Measurements from ENCODE around the gene IL4R. TPM values are rescaled to one million over a fixed set of nuclear protein-coding genes. Genes with fewer than 3 reads are reported as not detected.
A peak's percentile ranks its signal among the peaks of the same experiment; 100 is the strongest.

The IL4R gene
- total RNA-seq, 1 donor from 2014 or later = 23.6 TPM

DNA sequence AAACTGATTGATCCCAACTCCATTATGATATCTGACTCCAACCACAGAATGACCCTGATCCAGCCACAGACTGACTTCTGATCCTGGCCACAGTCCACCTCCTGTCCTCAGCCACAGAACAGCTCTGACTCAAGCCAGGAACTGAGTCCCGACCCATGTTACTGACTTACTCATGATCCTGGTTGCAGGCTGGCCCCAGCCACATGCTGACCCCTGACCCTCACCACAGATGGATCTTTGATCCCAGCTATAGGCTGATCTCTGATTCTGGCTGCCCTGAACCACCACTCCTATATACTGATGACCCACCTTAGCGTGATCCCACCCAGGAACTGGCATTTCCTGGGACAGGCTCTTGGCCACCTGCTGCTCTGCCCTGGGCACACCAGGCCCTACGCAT is 56.0 kb downstream of the IL4R start:
- H3K4me1 Mint-ChIP-seq (ENCODE audit: low read depth) = peaks cover 5% of the 10 kb centered on the region
- H3K27me3 Mint-ChIP-seq = no peaks in the 10 kb centered on the region
- TF ChIP-seq, protein P1, sequence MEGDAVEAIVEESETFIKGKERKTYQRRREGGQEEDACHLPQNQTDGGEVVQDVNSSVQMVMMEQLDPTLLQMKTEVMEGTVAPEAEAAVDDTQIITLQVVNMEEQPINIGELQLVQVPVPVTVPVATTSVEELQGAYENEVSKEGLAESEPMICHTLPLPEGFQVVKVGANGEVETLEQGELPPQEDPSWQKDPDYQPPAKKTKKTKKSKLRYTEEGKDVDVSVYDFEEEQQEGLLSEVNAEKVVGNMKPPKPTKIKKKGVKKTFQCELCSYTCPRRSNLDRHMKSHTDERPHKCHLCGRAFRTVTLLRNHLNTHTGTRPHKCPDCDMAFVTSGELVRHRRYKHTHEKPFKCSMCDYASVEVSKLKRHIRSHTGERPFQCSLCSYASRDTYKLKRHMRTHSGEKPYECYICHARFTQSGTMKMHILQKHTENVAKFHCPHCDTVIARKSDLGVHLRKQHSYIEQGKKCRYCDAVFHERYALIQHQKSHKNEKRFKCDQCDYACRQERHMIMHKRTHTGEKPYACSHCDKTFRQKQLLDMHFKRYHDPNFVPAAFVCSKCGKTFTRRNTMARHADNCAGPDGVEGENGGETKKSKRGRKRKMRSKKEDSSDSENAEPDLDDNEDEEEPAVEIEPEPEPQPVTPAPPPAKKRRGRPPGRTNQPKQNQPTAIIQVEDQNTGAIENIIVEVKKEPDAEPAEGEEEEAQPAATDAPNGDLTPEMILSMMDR (IDR thresholded peaks at IDR 0.05; ENCODE audit: unreplicated experiment) = no peak
- no peaks in the 10 kb centered on the region for H3K9me3 Mint-ChIP-seq (ENCODE audit: low read depth)
- no peaks in the 10 kb centered on the region for H3K36me3 Mint-ChIP-seq (ENCODE audit: insufficient read depth)
- no peak overlapping the region for H3K4me3 Mint-ChIP-seq (ENCODE audit: low read depth)
- H3K27ac Mint-ChIP-seq = no peak overlapping the region
- no peak for DNase-seq (ENCODE audit: low spot score, unreplicated experiment)

DNA sequence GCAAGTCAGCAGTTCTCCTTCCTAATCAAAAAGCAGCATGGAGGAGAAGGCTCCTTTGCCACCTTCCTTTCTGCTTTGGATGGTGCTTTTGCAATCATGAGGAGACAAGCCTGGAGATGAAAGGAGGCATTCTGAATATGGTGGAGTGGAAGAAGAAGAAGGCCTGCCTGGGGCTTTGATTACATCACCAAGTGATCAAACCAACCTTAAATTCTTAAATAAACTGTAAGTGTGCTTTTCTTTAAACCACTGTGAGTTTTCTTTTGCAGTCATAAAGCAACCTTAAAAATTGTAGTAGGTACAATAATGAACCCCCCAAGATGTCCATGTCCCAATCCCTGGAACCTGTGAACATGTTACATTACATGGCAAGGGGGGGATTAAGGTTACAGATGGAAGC is 56.5 kb downstream of the IL4R start:
- Mint-ChIP-seq H3K27me3 (no peaks in the 10 kb centered on the region), H3K9me3 (ENCODE audit: low read depth) (no peaks in the 10 kb centered on the region), H3K27ac (no peak overlapping the region), H3K4me1 (ENCODE audit: low read depth) (peaks cover under 1% of the 10 kb centered on the region), H3K4me3 (ENCODE audit: low read depth) (no peak overlapping the region), H3K36me3 (ENCODE audit: insufficient read depth) (no peaks in the 10 kb centered on the region)
- TF ChIP-seq, protein P1 (IDR thresholded peaks at IDR 0.05; ENCODE audit: unreplicated experiment) = no peak
- no peak for DNase-seq (ENCODE audit: low spot score, unreplicated experiment)

DNA sequence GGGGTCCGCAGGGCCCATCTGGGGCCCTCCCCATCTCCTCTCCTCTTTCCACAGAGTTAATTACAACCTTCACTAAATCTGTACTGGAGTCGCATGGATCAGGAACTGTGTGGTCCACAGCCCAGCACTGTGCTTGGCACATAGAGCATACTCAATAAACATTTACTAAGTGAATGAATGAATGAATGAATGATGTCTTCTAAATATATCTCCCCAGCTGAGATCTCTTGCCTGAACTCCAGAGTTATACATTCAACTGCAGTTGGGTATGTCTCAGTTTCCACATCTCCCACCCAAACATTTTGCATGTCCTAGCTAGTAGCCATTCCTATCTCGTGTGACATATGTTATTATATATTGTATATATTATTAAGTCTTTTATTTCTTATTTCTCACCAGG is 59.5 kb downstream of the IL4R start:
- TF ChIP-seq, protein P1 (IDR thresholded peaks at IDR 0.05; ENCODE audit: unreplicated experiment) = no peak
- no peak overlapping the region for H3K27ac Mint-ChIP-seq
- no peaks in the 10 kb centered on the region for H3K36me3 Mint-ChIP-seq (ENCODE audit: insufficient read depth)
- H3K27me3 Mint-ChIP-seq = no peaks in the 10 kb centered on the region
- no peak for DNase-seq (ENCODE audit: low spot score, unreplicated experiment)
- no peaks in the 10 kb centered on the region for H3K4me1 Mint-ChIP-seq (ENCODE audit: low read depth)
- H3K9me3 Mint-ChIP-seq (ENCODE audit: low read depth) = no peaks in the 10 kb centered on the region
- no peak overlapping the region for H3K4me3 Mint-ChIP-seq (ENCODE audit: low read depth)

DNA sequence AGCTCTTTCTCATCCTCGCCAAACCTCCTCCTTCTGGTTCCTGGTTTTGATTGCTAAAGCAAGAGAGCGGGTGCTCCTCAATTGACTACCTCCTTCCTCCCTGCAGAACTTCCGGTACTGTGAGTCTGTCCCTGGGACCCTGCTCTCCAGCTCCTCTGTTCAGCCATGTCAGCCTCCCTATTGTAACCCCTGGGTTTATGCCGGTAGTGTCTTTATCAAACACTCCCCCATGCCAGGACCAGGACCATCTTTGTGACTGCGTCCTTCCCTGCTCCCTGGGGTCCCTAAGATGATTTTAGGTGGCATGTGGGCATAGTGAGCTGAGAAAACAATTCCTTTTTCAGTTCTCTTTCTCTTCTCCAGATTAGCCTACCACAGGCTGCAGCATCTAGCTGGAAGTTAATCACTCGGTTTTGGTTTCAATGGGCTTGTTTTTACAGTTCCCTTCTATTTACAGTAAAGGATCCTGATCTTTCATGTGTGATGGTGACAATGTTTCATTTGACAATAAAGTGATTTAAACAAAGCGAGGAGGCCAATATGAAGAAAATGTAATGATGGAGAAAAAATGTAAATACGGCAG is 60.5 kb downstream of the IL4R start:
- DNase-seq (ENCODE audit: low spot score, unreplicated experiment) = no peak
- Mint-ChIP-seq H3K4me3 (ENCODE audit: low read depth) (no peak overlapping the region), H3K27me3 (no peaks in the 10 kb centered on the region), H3K4me1 (ENCODE audit: low read depth) (no peaks in the 10 kb centered on the region), H3K36me3 (ENCODE audit: insufficient read depth) (no peaks in the 10 kb centered on the region), H3K9me3 (ENCODE audit: low read depth) (no peaks in the 10 kb centered on the region), H3K27ac (no peak overlapping the region)
- TF ChIP-seq, protein P1 (IDR thresholded peaks at IDR 0.05; ENCODE audit: unreplicated experiment) = no peak

DNA sequence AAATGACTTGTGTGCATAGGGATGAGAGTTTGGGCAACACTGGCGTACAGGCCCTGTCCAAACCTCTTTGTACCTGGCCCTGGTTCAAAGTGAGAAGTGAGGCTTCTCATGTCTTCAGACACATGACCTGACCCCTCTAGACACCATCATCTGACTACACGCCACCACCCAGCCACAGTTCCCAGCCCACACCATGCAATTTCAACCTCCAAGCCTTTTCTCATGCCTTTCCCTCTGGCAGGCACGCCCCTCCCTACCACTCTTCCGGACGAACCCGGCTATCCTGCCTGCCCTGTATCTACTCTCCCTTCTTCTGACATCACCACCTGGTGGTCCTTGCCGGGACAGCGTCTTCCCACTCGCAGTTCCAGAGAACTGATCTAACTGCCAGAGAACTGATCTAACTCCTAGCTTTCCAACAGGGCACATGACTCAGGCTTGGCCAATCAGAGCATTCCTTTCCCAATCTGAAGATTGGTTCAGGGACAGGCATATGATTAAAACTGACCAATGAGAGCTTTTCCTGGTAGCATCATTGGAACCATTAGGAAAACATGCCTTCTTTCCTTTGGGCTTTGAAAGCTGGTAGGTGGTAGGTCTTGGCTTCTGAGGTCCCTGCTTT is 61.1 kb downstream of the IL4R start:
- DNase-seq (ENCODE audit: low spot score, unreplicated experiment) = peak; percentile 34
- no peaks in the 10 kb centered on the region for H3K4me1 Mint-ChIP-seq (ENCODE audit: low read depth)
- TF ChIP-seq, protein P1 (IDR thresholded peaks at IDR 0.05; ENCODE audit: unreplicated experiment) = peak; percentile 62
- no peak overlapping the region for H3K4me3 Mint-ChIP-seq (ENCODE audit: low read depth)
- no peaks in the 10 kb centered on the region for H3K27me3 Mint-ChIP-seq
- H3K36me3 Mint-ChIP-seq (ENCODE audit: insufficient read depth) = no peaks in the 10 kb centered on the region
- H3K9me3 Mint-ChIP-seq (ENCODE audit: low read depth) = no peaks in the 10 kb centered on the region
- H3K27ac Mint-ChIP-seq = no peak overlapping the region
